ENCODE data around the gene PLEKHG4B. TPM values are rescaled to one million over a fixed set of nuclear protein-coding genes. Genes with fewer than 3 reads are reported as not detected.
"Not testable (repeated sequence)": the region's sequence is repeated elsewhere in the genome, so short reads cannot be mapped to it uniquely, and the experiment has no call there.

Gene PLEKHG4B
- total and polyA plus RNA-seq, 4 donors = 4.2 to 18.2 (median 13.7) TPM

DNA sequence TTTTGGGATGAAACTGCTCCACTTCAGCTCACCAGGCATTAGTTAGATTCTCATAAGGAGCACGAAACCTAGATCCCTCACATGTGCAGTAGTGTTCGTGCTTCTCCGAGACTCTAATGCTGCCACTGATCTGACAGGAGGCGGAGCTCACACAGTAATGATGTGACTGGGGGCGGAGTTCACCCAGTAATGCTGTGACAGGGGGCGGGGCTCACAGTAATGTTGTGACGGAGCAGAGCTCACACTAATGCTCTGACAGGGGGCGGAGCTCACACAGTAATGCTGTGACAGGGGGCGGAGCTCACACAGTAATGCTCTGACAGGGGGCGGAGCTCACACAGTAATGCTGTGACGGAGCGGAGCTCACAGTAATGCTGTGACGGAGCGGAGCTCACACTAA is 72.3 kb downstream of the PLEKHG4B start:
- no peak overlapping the region for H3K4me3 ChIP-seq (ENCODE audit: low read depth, low read length)
- H3K27ac ChIP-seq (ENCODE audit: low read depth, low read length) = no peak overlapping the region
- no peaks in the 10 kb centered on the region for H3K27me3 ChIP-seq (ENCODE audit: control insufficient read depth, insufficient read depth, low read length)
- no peak for DNase-seq (ENCODE audit: low read depth in 4 of 6, low spot score in 6 of 6)
- peaks cover 39% of the 10 kb centered on the region for H3K36me3 ChIP-seq (ENCODE audit: control insufficient read depth, insufficient read depth, low read length)
- WGBS (ENCODE audit: insufficient coverage) = 82% methylated on average over 13 of the region's 14 CpGs
- H3K9me3 ChIP-seq (ENCODE audit: control insufficient read depth, insufficient read depth, low read length) = no peaks in the 10 kb centered on the region
- peaks cover 16% of the 10 kb centered on the region for H3K4me1 ChIP-seq (ENCODE audit: control insufficient read depth, insufficient read depth, low read length)

DNA sequence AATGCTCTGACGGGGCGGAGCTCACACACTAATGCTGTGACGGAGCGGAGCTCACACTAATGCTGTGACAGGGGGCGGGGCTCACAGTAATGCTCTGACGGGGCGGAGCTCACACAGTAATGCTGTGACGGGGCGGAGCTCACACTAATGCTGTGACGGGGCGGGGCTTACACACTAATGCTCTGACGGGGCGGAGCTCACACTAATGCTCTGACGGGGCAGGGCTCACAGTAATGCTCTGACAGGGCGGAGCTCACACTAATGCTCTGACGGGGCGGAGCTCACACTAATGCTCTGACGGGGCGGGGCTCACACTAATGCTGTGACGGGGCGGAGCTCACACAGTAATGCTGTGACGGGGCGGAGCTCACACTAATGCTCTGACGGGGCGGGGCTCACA is 72.8 kb downstream of the PLEKHG4B start:
- not testable (repeated sequence) for H3K27me3 ChIP-seq (ENCODE audit: control insufficient read depth, insufficient read depth, low read length); H3K4me3 ChIP-seq (ENCODE audit: low read depth, low read length); H3K27ac ChIP-seq (ENCODE audit: low read depth, low read length); H3K9me3 ChIP-seq (ENCODE audit: control insufficient read depth, insufficient read depth, low read length); DNase-seq (ENCODE audit: low read depth in 4 of 6, low spot score in 6 of 6)
- Histone ChIP-seq H3K4me1 (ENCODE audit: control insufficient read depth, insufficient read depth, low read length) (peaks cover 21% of the 10 kb centered on the region), H3K36me3 (ENCODE audit: control insufficient read depth, insufficient read depth, low read length) (peaks cover 41% of the 10 kb centered on the region)
- WGBS (ENCODE audit: insufficient coverage) = 97% methylated on average over 24 of the region's 25 CpGs

DNA sequence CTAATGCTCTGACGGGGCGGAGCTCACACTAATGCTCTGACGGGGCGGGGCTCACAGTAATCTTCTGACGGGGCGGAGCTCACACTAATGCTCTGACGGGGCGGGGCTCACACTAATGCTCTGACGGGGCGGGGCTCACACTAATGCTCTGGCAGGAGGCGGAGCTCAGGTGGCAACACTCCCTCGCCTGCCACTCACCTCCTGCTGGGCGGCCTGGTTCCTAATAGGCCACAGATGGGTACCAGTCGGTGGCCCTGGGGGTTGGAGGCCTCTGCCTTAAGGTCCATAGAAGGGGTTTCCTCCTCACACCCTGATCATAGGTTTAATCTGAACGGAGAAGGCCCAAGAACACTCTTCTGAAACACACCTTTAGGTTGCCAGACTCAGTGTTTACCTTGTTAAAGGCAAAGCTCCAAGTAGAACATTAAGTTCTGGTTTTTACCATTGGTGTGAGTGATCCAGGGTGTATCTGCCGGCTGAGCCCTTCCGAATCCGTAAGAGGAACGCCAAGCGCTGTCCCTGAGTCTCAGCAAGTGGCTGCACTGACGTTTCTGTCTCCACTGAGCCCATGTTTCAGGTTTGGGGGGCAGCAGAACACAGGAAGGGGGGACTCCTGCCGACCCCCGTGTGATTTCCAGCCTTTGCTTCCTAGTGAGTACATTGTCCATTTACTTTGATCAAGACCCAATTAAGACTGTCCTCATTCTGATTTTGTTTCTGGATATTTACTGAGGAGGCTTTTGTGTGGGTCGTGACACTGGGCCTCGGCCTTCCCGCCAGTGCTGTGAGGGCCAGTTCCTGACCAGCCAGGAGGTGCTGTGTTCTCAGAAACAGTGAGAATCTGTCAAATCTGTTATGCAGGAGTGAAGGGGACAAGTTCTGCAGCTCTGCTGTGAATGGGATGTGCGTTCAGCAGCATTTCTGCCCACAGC is 74.7 kb downstream of the PLEKHG4B start:
- Histone ChIP-seq H3K27ac (ENCODE audit: low read depth, low read length) (no peak overlapping the region), H3K9me3 (ENCODE audit: control insufficient read depth, insufficient read depth, low read length) (no peaks in the 10 kb centered on the region), H3K4me1 (ENCODE audit: control insufficient read depth, insufficient read depth, low read length) (peaks cover 32% of the 10 kb centered on the region), H3K27me3 (ENCODE audit: control insufficient read depth, insufficient read depth, low read length) (no peaks in the 10 kb centered on the region), H3K4me3 (ENCODE audit: low read depth, low read length) (no peak overlapping the region), H3K36me3 (ENCODE audit: control insufficient read depth, insufficient read depth, low read length) (peaks cover 35% of the 10 kb centered on the region)
- WGBS (ENCODE audit: insufficient coverage) = 82% methylated on average over 16 of the region's 27 CpGs
- DNase-seq (ENCODE audit: low read depth in 4 of 6, low spot score in 6 of 6) = no peak

DNA sequence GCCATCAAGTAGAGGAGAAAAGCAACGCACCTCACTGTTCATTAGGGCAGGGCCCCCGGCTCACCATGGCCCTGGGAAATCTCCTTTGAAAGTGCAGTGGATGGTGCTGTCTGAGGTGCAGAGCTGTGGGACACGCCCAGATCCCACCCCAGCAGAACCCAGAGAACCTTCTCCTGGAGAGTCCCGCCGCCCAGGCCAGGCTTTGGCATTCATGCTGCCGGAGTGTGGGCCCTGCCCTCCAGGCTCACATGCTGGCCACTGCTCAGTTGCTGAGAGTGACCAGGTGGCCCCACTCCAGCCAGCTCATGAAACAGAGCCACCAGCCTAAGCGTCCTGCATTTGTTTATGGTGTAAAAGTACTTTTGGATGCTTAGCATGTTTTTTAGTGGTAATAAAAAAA is 75.5 kb downstream of the PLEKHG4B start:
- no peaks in the 10 kb centered on the region for H3K27me3 ChIP-seq (ENCODE audit: control insufficient read depth, insufficient read depth, low read length)
- H3K27ac ChIP-seq (ENCODE audit: low read depth, low read length) = no peak overlapping the region
- H3K36me3 ChIP-seq (ENCODE audit: control insufficient read depth, insufficient read depth, low read length) = peaks cover 35% of the 10 kb centered on the region
- no peak overlapping the region for H3K4me3 ChIP-seq (ENCODE audit: low read depth, low read length)
- no peaks in the 10 kb centered on the region for H3K9me3 ChIP-seq (ENCODE audit: control insufficient read depth, insufficient read depth, low read length)
- 98% methylated on average over 5 of the region's 7 CpGs for WGBS (ENCODE audit: insufficient coverage)
- DNase-seq (ENCODE audit: low read depth in 4 of 6, low spot score in 6 of 6) = no peak
- H3K4me1 ChIP-seq (ENCODE audit: control insufficient read depth, insufficient read depth, low read length) = peaks cover 32% of the 10 kb centered on the region

DNA sequence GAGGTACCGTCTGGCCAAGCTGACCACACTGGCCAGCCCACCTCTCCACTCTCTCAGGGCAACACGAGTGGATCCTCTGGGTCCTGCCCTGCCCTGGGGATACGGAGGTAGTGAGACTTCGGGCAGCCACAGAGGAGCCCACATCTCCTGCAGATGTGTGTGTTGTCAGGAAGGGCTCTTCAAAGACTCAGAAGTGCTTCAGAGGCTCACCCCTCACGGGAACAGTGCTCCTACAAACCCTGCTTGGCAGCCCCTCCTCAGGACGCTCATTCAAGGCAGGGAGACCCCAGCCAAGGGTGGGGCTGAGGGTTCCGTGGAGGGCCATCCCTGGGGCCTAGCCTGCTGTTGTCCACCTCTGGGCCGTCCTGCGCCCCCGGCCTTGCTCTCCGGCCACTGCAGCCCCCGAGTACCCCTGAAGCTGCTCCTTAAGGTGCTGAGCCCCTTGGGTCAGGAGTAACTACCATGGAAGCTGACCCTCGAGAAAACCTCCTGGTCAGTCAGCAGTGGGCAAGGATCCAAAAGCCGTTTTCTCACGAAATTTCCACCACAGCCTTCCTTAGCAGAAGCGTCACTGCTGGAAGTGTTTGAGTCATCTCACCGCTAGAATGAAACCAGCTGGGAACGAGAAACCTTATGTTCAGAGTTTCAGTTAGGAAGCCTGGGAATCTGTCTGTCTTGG is 76.2 kb downstream of the PLEKHG4B start:
- Histone ChIP-seq H3K27ac (ENCODE audit: low read depth, low read length) (no peak overlapping the region), H3K9me3 (ENCODE audit: control insufficient read depth, insufficient read depth, low read length) (no peaks in the 10 kb centered on the region), H3K27me3 (ENCODE audit: control insufficient read depth, insufficient read depth, low read length) (no peaks in the 10 kb centered on the region), H3K4me3 (ENCODE audit: low read depth, low read length) (no peak overlapping the region), H3K4me1 (ENCODE audit: control insufficient read depth, insufficient read depth, low read length) (peaks cover 32% of the 10 kb centered on the region), H3K36me3 (ENCODE audit: control insufficient read depth, insufficient read depth, low read length) (peaks cover 35% of the 10 kb centered on the region)
- peak in 2 of 6 donors; percentile 10 to 40 for DNase-seq (ENCODE audit: low read depth in 4 of 6, low spot score in 6 of 6)
- WGBS (ENCODE audit: insufficient coverage) = 80% methylated on average over 10 of the region's 18 CpGs

DNA sequence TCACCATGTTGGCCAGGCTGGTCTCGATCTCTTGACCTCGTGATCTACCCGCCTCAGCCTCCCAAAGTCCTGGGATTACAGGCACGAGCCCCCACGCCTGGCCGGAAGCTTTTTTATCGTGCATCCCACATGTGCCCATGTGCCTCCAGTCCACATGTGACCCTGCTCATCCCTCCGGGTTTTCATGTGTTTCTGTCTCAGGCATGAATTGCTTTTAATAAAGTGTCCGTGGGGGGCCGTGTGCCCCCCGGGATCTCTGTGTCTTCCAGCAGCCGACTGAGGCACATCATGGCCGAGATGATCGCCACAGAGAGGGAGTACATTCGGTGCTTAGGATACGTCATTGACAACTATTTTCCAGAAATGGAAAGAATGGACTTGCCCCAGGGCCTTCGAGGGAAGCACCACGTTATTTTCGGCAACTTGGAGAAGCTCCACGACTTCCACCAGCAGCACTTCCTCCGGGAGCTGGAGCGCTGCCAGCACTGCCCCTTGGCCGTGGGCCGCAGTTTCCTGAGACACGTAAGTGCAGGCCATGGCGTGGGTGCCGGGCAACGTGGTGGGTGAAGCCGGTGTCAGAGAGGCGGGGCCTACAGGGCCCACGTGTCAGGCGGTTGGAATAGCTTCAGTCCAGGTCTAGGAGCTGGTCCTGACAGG is 77.2 kb downstream of the PLEKHG4B start:
- WGBS (ENCODE audit: insufficient coverage) = 76% methylated on average over 31 of the region's 32 CpGs
- H3K4me1 ChIP-seq (ENCODE audit: control insufficient read depth, insufficient read depth, low read length) = peaks cover 32% of the 10 kb centered on the region
- H3K27me3 ChIP-seq (ENCODE audit: control insufficient read depth, insufficient read depth, low read length) = no peaks in the 10 kb centered on the region
- H3K36me3 ChIP-seq (ENCODE audit: control insufficient read depth, insufficient read depth, low read length) = peaks cover 41% of the 10 kb centered on the region
- H3K27ac ChIP-seq (ENCODE audit: low read depth, low read length) = no peak overlapping the region
- DNase-seq (ENCODE audit: low read depth in 4 of 6, low spot score in 6 of 6) = peak in 2 of 6 donors; percentile 5 to 29
- no peak overlapping the region for H3K4me3 ChIP-seq (ENCODE audit: low read depth, low read length)
- H3K9me3 ChIP-seq (ENCODE audit: control insufficient read depth, insufficient read depth, low read length) = no peaks in the 10 kb centered on the region

DNA sequence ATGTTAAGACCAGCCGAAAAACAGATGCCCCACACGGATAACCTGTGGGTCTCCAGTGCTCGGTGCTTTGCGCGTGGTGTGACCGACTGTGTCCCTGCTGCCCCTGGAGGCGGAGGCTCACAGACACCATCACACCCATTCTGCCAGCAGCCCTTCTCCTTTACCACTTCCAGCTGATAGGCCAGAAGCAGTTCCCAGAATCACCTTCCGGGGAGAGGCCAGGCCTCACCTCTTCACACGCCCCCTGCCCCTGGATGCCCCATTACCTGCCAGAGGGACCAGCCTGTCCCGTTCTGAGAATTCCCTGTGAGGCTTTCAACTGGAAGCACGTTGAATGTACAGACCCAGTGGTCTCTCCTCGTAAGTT is 77.7 kb downstream of the PLEKHG4B start:
- peaks cover 32% of the 10 kb centered on the region for H3K4me1 ChIP-seq (ENCODE audit: control insufficient read depth, insufficient read depth, low read length)
- H3K36me3 ChIP-seq (ENCODE audit: control insufficient read depth, insufficient read depth, low read length) = peaks cover 42% of the 10 kb centered on the region
- H3K27ac ChIP-seq (ENCODE audit: low read depth, low read length) = no peak overlapping the region
- WGBS (ENCODE audit: insufficient coverage) = 92% methylated on average over 10 of the region's 12 CpGs
- no peaks in the 10 kb centered on the region for H3K9me3 ChIP-seq (ENCODE audit: control insufficient read depth, insufficient read depth, low read length)
- no peak for DNase-seq (ENCODE audit: low read depth in 4 of 6, low spot score in 6 of 6)
- H3K27me3 ChIP-seq (ENCODE audit: control insufficient read depth, insufficient read depth, low read length) = no peaks in the 10 kb centered on the region
- H3K4me3 ChIP-seq (ENCODE audit: low read depth, low read length) = no peak overlapping the region

DNA sequence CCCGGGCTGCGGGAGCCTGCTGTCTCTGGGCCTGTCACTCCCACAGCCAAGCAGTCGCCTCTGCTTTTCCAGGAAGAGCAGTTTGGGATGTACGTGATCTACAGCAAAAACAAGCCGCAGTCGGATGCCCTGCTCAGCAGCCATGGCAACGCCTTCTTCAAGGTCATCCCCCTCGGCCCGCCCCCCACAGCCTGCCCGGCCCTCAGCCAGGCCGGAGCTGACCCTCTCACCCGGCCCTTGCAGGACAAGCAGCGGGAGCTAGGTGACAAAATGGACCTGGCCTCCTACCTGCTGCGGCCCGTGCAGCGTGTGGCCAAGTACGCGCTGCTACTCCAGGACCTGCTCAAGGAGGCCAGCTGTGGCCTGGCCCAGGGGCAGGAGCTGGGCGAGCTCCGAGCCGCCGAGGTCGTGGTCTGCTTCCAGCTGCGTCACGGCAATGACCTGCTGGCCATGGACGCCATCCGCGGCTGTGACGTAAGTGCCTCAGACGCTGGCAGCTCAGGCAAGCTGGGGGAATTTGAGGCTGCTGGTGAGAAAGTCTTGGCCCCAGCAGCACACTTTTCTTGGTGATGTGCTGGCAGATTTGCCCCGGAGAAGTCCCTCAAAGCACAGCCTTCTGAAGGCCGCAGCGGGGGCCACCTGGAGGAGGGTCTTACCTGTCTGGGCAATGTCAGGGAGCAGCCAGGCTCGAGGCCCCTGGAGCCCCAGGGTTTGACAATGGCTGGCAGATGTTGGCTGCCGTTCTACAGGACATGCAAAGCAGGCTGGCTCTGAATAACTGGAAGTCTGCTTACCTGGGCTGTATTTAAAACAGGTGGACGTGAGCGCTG is 79.2 kb downstream of the PLEKHG4B start:
- no peaks in the 10 kb centered on the region for H3K27me3 ChIP-seq (ENCODE audit: control insufficient read depth, insufficient read depth, low read length)
- peaks cover 53% of the 10 kb centered on the region for H3K36me3 ChIP-seq (ENCODE audit: control insufficient read depth, insufficient read depth, low read length)
- peak in 1 of 6 donors; percentile 50 for DNase-seq (ENCODE audit: low read depth in 4 of 6, low spot score in 6 of 6)
- no peak overlapping the region for H3K27ac ChIP-seq (ENCODE audit: low read depth, low read length)
- no peaks in the 10 kb centered on the region for H3K9me3 ChIP-seq (ENCODE audit: control insufficient read depth, insufficient read depth, low read length)
- WGBS (ENCODE audit: insufficient coverage) = 53% methylated on average over 37 of the region's 37 CpGs
- peaks cover 32% of the 10 kb centered on the region for H3K4me1 ChIP-seq (ENCODE audit: control insufficient read depth, insufficient read depth, low read length)
- no peak overlapping the region for H3K4me3 ChIP-seq (ENCODE audit: low read depth, low read length)

DNA sequence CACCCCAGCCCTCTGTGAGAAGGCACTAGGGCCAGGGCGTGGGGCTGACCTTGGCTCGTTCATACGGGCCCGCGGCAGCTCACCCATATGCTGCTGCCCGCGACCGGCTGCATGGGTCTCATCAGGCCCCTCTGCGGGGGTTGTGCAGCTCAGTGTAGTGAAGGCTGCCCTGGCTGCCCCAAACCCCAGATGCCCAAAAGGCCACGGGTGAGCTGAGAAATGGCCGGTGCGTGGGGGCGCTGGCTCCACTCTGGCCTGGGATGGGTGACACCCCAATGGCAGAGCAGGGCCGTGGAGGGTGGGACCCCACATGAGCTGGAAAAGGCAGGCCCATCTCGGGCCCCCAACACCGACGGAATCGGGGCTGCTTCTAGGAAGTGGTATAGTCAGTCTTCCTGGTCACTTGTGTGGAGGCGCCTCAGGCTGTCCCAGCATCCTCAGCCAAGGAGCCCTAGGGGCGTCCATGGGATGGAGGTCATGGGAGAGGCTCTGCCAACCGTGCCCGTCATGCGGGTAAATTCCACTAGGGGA is 79.9 kb downstream of the PLEKHG4B start:
- 89% methylated on average over 23 of the region's 23 CpGs for WGBS (ENCODE audit: insufficient coverage)
- Histone ChIP-seq H3K9me3 (ENCODE audit: control insufficient read depth, insufficient read depth, low read length) (no peaks in the 10 kb centered on the region), H3K27ac (ENCODE audit: low read depth, low read length) (no peak overlapping the region), H3K4me1 (ENCODE audit: control insufficient read depth, insufficient read depth, low read length) (peaks cover 32% of the 10 kb centered on the region), H3K36me3 (ENCODE audit: control insufficient read depth, insufficient read depth, low read length) (peaks cover 53% of the 10 kb centered on the region), H3K27me3 (ENCODE audit: control insufficient read depth, insufficient read depth, low read length) (no peaks in the 10 kb centered on the region), H3K4me3 (ENCODE audit: low read depth, low read length) (no peak overlapping the region)
- no peak for DNase-seq (ENCODE audit: low read depth in 4 of 6, low spot score in 6 of 6)
